OCI-LY1 (cell line): ENCODE measurements around the gene IKBKG.

ENCODE experiments used
- EZH2 ChIP-seq: fragments of 200-600 bp; sonication (generic), shearing (Covaris generic); IDR thresholded peaks from 2 replicates; pipeline ENCODE4 v1.8.0; 2017; ENCODE audit warnings: borderline replicate concordance, mixed run types, mild to moderate bottlenecking, antibody characterized with exemption, low read length, moderate library complexity, mixed read lengths
- TF ChIP-seq, protein P1 (sequence below): fragments of 200-600 bp; sonication (generic), shearing (Covaris generic); IDR thresholded peaks from 2 replicates; pipeline ENCODE4 v1.5.1; 2017; ENCODE audit warnings: mild to moderate bottlenecking, antibody characterized with exemption, low read length, moderate library complexity, mixed read lengths

DNA sequence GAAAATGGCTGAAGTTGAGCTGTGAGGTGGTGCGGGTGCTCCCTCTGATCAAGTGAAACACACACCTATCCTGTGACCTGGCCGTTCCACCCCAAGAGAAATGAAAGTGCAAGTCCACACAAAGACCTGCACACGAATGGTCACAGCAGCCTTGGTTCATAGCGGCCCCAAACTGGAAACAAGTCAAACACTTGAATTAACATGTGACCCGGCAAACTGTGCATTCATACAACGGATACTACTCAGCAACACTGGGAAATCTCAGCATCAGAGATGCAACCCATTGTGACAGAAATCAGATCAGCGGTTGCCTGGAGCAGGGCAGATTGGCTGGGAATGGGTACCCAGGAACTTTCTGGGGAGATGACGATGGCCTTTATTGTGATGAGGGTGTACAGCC is 8.3 kb upstream of the IKBKG start:
- TF ChIP-seq EZH2, result no peak
- TF ChIP-seq, protein P1, sequence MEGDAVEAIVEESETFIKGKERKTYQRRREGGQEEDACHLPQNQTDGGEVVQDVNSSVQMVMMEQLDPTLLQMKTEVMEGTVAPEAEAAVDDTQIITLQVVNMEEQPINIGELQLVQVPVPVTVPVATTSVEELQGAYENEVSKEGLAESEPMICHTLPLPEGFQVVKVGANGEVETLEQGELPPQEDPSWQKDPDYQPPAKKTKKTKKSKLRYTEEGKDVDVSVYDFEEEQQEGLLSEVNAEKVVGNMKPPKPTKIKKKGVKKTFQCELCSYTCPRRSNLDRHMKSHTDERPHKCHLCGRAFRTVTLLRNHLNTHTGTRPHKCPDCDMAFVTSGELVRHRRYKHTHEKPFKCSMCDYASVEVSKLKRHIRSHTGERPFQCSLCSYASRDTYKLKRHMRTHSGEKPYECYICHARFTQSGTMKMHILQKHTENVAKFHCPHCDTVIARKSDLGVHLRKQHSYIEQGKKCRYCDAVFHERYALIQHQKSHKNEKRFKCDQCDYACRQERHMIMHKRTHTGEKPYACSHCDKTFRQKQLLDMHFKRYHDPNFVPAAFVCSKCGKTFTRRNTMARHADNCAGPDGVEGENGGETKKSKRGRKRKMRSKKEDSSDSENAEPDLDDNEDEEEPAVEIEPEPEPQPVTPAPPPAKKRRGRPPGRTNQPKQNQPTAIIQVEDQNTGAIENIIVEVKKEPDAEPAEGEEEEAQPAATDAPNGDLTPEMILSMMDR, result no peak
